GM23338 (cell line): ENCODE measurements around the gene IQSEC3. TPM values are rescaled to one million over a fixed set of nuclear protein-coding genes. Genes with fewer than 3 reads are reported as not detected.

Source experiments
- ATAC-seq: fragments of 200-7000 bp; cut with Tn5 transposase; 3 replicates; pipeline ENCODE4 v1.9.1; 2020
- DNase-seq: peaks from one replicate; pipeline ENCODE4 v3.0.0-alpha.2; 2015; ENCODE audit warnings: low spot score
- H2AFZ ChIP-seq: fragments of 200-600 bp; sonication (generic); 2 replicates; pipeline ENCODE4 v1.8.0; 2016; ENCODE audit warnings: antibody characterized with exemption, mild to moderate bottlenecking, moderate library complexity
- H3F3A ChIP-seq: fragments of 200-600 bp; sonication (generic); replicated peaks from 2 replicates; pipeline ENCODE4 v1.8.0; 2017; ENCODE audit warnings: antibody characterized with exemption, mixed run types, low read depth
- H3K27ac ChIP-seq: fragments of 200-600 bp; sonication (generic); 2 replicates; pipeline ENCODE4 v1.6.1; 2016; ENCODE audit warnings: low read depth
- H3K27me3 ChIP-seq: fragments of 200-600 bp; sonication (generic); 2 replicates; pipeline ENCODE4 v1.8.0; 2016; ENCODE audit warnings: mild to moderate bottlenecking, mixed run types, moderate library complexity; ENCODE audit not compliant: insufficient read depth
- H3K36me3 ChIP-seq: fragments of 200-600 bp; sonication (generic); 2 replicates; pipeline ENCODE4 v1.8.0; 2016; ENCODE audit warnings: mild to moderate bottlenecking; ENCODE audit not compliant: insufficient read depth
- H3K4me1 ChIP-seq: fragments of 200-600 bp; sonication (generic); 2 replicates; pipeline ENCODE4 v1.8.0; 2016; ENCODE audit warnings: mild to moderate bottlenecking, moderate library complexity; ENCODE audit not compliant: insufficient read depth
- H3K4me2 ChIP-seq: fragments of 200-600 bp; sonication (generic); 2 replicates; pipeline ENCODE4 v1.7.1; 2017; ENCODE audit warnings: mixed run types
- H3K4me3 ChIP-seq: fragments of 200-600 bp; sonication (generic); 2 replicates; pipeline ENCODE4 v1.6.1; 2016; ENCODE audit warnings: mixed run types
- H3K79me2 ChIP-seq: fragments of 200-600 bp; sonication (generic); replicated peaks from 2 replicates; pipeline ENCODE4 v1.8.0; 2017; ENCODE audit warnings: mild to moderate bottlenecking; ENCODE audit not compliant: insufficient read depth
- H3K9me2 ChIP-seq: fragments of 200-600 bp; sonication (generic); 2 replicates; pipeline ENCODE4 v1.8.0; 2017; ENCODE audit not compliant: insufficient read depth
- H4K20me1 ChIP-seq: fragments of 200-600 bp; sonication (generic); replicated peaks from 2 replicates; pipeline ENCODE4 v1.8.0; 2017; ENCODE audit warnings: mild to moderate bottlenecking; ENCODE audit not compliant: insufficient read depth
- H3K27ac Mint-ChIP-seq: 2 replicates; pipeline ENCODE4 v1.8.0; 2020; ENCODE audit warnings: inconsistent platforms, mild to moderate bottlenecking, moderate library complexity, mixed read lengths
- H3K27me3 Mint-ChIP-seq: 3 replicates; pipeline ENCODE4 v1.8.0; 2022; ENCODE audit warnings: low read depth, mild to moderate bottlenecking, moderate library complexity, mixed read lengths, inconsistent platforms; ENCODE audit not compliant: insufficient read depth, poor library complexity
- H3K36me3 Mint-ChIP-seq: 3 replicates; pipeline ENCODE4 v1.8.0; 2021; ENCODE audit warnings: low read depth, mild to moderate bottlenecking, inconsistent platforms, moderate library complexity, mixed read lengths
- H3K4me1 Mint-ChIP-seq: 3 replicates; pipeline ENCODE4 v1.8.0; 2020; ENCODE audit warnings: mild to moderate bottlenecking, inconsistent platforms, mixed read lengths
- H3K4me3 Mint-ChIP-seq: 3 replicates; pipeline ENCODE4 v1.8.0; 2021; ENCODE audit warnings: moderate library complexity, mild to moderate bottlenecking, inconsistent platforms, mixed read lengths
- H3K9me3 Mint-ChIP-seq: 3 replicates; pipeline ENCODE4 v1.8.0; 2020; ENCODE audit warnings: moderate library complexity, mild to moderate bottlenecking, inconsistent platforms, mixed read lengths
- CREB1 ChIP-seq: fragments of 250-450 bp; sonication (Bioruptor Pico); IDR thresholded peaks from 2 replicates; pipeline ENCODE4 v1.5.0; 2020; ENCODE audit warnings: low read depth, mild to moderate bottlenecking, moderate library complexity
- CTCF ChIP-seq, 2 experiments: fragments of 200-600 bp in 1 of 2; sonication (generic) in 1 of 2; conservative IDR thresholded peaks; 2 replicates each; pipeline versions ENCODE4 v1.5.1 to v1.6.1; 2016 to 2017; ENCODE audit warnings: antibody characterized with exemption in 2 of 2, low read depth in 2 of 2, mild to moderate bottlenecking in 2 of 2, moderate library complexity in 1 of 2
- ETS1 ChIP-seq: IDR thresholded peaks from 2 replicates; pipeline ENCODE4 v1.6.1; 2016; ENCODE audit warnings: antibody characterized with exemption
- EZH2 ChIP-seq: fragments of 200-600 bp; sonication (generic); IDR thresholded peaks from one replicate; pipeline ENCODE4 v1.8.0; 2017; ENCODE audit warnings: antibody characterized with exemption, mild to moderate bottlenecking, low read depth; ENCODE audit not compliant: unreplicated experiment
- EZH2phosphoT487 ChIP-seq: fragments of 200-600 bp; sonication (generic); IDR thresholded peaks from one replicate; pipeline ENCODE4 v1.8.1; 2018; ENCODE audit warnings: antibody characterized with exemption; ENCODE audit not compliant: unreplicated experiment
- JUNB ChIP-seq: IDR thresholded peaks from one replicate; pipeline ENCODE4 v1.6.1; 2016; ENCODE audit warnings: antibody characterized with exemption; ENCODE audit not compliant: unreplicated experiment
- NANOG ChIP-seq: IDR thresholded peaks from 2 replicates; pipeline ENCODE4 v1.6.1; 2016; ENCODE audit warnings: antibody characterized with exemption, borderline replicate concordance
- POLR2AphosphoS5 ChIP-seq: IDR thresholded peaks from 2 replicates; pipeline ENCODE4 v1.6.1; 2016; ENCODE audit warnings: antibody characterized with exemption, low read depth
- REST ChIP-seq: IDR thresholded peaks from one replicate; pipeline ENCODE4 v1.6.1; 2018; ENCODE audit warnings: antibody characterized with exemption; ENCODE audit not compliant: unreplicated experiment
- STAT1 ChIP-seq: IDR thresholded peaks from one replicate; pipeline ENCODE4 v1.6.1; 2016; ENCODE audit warnings: antibody characterized with exemption; ENCODE audit not compliant: unreplicated experiment
- ZNF114 ChIP-seq: fragments of 250-450 bp; sonication (Bioruptor Pico); IDR thresholded peaks from 2 replicates; pipeline ENCODE4 v1.5.0; 2020; ENCODE audit warnings: mild to moderate bottlenecking, moderate library complexity
- ZNF331 ChIP-seq: fragments of 250-450 bp; sonication (Bioruptor Pico); IDR thresholded peaks from 2 replicates; pipeline ENCODE4 v1.5.0; 2020; ENCODE audit warnings: low read depth, mild to moderate bottlenecking, moderate library complexity
- polyA plus RNA-seq: library from polyadenylated mRNA; unstranded; fragments of >200 nt; fragmentation: Nextera tagmentation; extraction: Ambion mirVana; gene quantifications from 2 replicates; pipeline ENCODE4 v1.2.1, GENCODE V29; 2016
- total RNA-seq: library from RNA; depleted of rRNA; stranded (reverse); fragments of >200 nt; shearing (Covaris generic); gene quantifications from 2 replicates; pipeline ENCODE4 v1.2.3, GENCODE V29; 2014

Gene IQSEC3
- total and polyA plus RNA-seq, 2 experiments from 2014 or later, result 2.1 to 3.6 TPM

- Mint-ChIP-seq H3K4me1 (peaks cover 60% of the 10 kb centered on the region), H3K9me3 (peaks cover 8% of the 10 kb centered on the region; the same call in 1 of the 3 replicates), H3K27me3 (peaks cover 22% of the 10 kb centered on the region), H3K27ac (no peak overlapping the region), H3K36me3 (no peaks in the 10 kb centered on the region), H3K4me3 (no peak overlapping the region)
- ATAC-seq (peak; percentile 27), DNase-seq (peak; percentile 77)
- Histone ChIP-seq H3K9me2 (no peaks in the 10 kb centered on the region), H3K4me3 (no peak overlapping the region), H3K27ac (no peak overlapping the region), H3K4me2 (no peak overlapping the region), H3K27me3 (peaks cover 7% of the 10 kb centered on the region; the same call in 1 of the 2 replicates), H4K20me1 (no peaks in the 10 kb centered on the region), H3K79me2 (no peaks in the 10 kb centered on the region), H3F3A (peaks cover 12% of the 10 kb centered on the region; the same call in 1 of the 2 replicates), H3K4me1 (peaks cover 56% of the 10 kb centered on the region), H3K36me3 (no peaks in the 10 kb centered on the region), H2AFZ (no peak overlapping the region)
- peak; percentile 19 to 41; a peak in 3 of 4 replicates for TF ChIP-seq CTCF (conservative IDR thresholded peaks at IDR 0.05; ENCODE audit: low read depth in 2 of 2)
- TF ChIP-seq ZNF114 (CRISPR knock-in tag), result no peak
Measured at GRCh38 chr12:106118-106591, 39.6 kb downstream of the IQSEC3 start.

- H3K27me3 Mint-ChIP-seq, result peaks cover 8% of the 10 kb centered on the region
- Histone ChIP-seq H3F3A (peaks cover 12% of the 10 kb centered on the region; the same call in 1 of the 2 replicates), H3K27me3 (peaks cover 7% of the 10 kb centered on the region; the same call in 1 of the 2 replicates), H3K79me2 (no peaks in the 10 kb centered on the region), H4K20me1 (no peaks in the 10 kb centered on the region), H3K9me2 (no peaks in the 10 kb centered on the region), H3K4me3 (no peak overlapping the region), H3K27ac (no peak overlapping the region), H3K4me2 (0 out of 2 replicates have a peak overlapping the region, but pooled peaks have one; percentile 72), H3K4me1 (peaks cover 52% of the 10 kb centered on the region), H3K36me3 (no peaks in the 10 kb centered on the region), H2AFZ (no peak overlapping the region; the same call in 1 of the 2 replicates)
- peaks cover 62% of the 10 kb centered on the region for H3K4me1 Mint-ChIP-seq
- H3K9me3 Mint-ChIP-seq, result peaks cover 3% of the 10 kb centered on the region; the same call in 1 of the 3 replicates
- no peaks in the 10 kb centered on the region for H3K36me3 Mint-ChIP-seq
- no peak overlapping the region for H3K4me3 Mint-ChIP-seq
- ATAC-seq (no peak), DNase-seq (no peak)
- H3K27ac Mint-ChIP-seq, result no peak overlapping the region
- TF ChIP-seq REST (no peak), STAT1 (no peak), EZH2phosphoT487 (no peak), ZNF331 (CRISPR knock-in tag) (no peak), EZH2 (no peak), POLR2AphosphoS5 (no peak), CREB1 (CRISPR knock-in tag) (no peak), CTCF (conservative IDR thresholded peaks at IDR 0.05; ENCODE audit: low read depth in 2 of 2) (no peak), ETS1 (no peak), ZNF114 (CRISPR knock-in tag) (no peak), NANOG (no peak), JUNB (no peak)
Measured at GRCh38 chr12:108594-108993, 42.0 kb downstream of the IQSEC3 start.
